ENCODE measurements around the gene ARHGEF4.

ARHGEF4 gene

DNA sequence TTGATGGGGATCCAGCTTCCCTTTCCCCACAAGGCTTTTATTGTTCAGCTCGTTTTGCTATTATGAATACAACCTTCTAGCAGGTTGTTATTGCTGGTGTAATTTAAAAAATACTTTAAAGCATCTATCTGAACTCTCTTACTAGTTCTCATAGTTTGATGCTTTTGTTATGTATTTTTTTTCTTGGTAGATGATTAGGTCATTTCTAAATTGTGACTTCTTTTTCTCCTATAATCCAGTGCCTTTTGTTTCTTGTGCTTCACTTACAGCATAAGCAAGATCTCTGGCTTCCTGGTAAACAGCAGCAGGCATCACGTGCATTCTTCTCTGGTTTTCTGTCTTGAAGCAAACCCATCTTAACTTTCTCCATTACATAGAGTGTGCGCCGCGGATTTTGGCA lies 160.5 kb downstream of the ARHGEF4 start:
- no peaks in the 10 kb centered on the region for H3K36me3 ChIP-seq (ENCODE audit: control insufficient read depth, insufficient read depth, low read length, severe bottlenecking)
- no peak overlapping the region for H3K9ac ChIP-seq (ENCODE audit: low read length)
- no peak overlapping the region for H3K4me3 ChIP-seq (ENCODE audit: low read length)
- H3K9me3 ChIP-seq (ENCODE audit: control insufficient read depth, low read length), result no peaks in the 10 kb centered on the region
- no peaks in the 10 kb centered on the region for H3K4me1 ChIP-seq (ENCODE audit: control insufficient read depth, insufficient read depth, low read length)
- peaks cover 22% of the 10 kb centered on the region for H3K27me3 ChIP-seq (replicated peaks; ENCODE audit: control insufficient read depth, insufficient read depth, low read length)
- no peak for DNase-seq (ENCODE audit: low read depth)

- no peak overlapping the region for H3K4me3 ChIP-seq (ENCODE audit: low read length)
- peaks cover 30% of the 10 kb centered on the region for H3K27me3 ChIP-seq (replicated peaks; ENCODE audit: control insufficient read depth, insufficient read depth, low read length)
- H3K4me1 ChIP-seq (ENCODE audit: control insufficient read depth, insufficient read depth, low read length), result no peaks in the 10 kb centered on the region
- no peaks in the 10 kb centered on the region for H3K9me3 ChIP-seq (ENCODE audit: control insufficient read depth, low read length)
- no peaks in the 10 kb centered on the region for H3K36me3 ChIP-seq (ENCODE audit: control insufficient read depth, insufficient read depth, low read length, severe bottlenecking)
- H3K9ac ChIP-seq (ENCODE audit: low read length), result no peak overlapping the region
- DNase-seq (ENCODE audit: low read depth), result no peak
These were observed 161.8 kb downstream of the ARHGEF4 start for GRCh38 chr2:130998561-130998960.

- Histone ChIP-seq H3K9me3 (ENCODE audit: control insufficient read depth, low read length) (peaks cover 6% of the 10 kb centered on the region), H3K27me3 (replicated peaks; ENCODE audit: control insufficient read depth, insufficient read depth, low read length) (peaks cover 32% of the 10 kb centered on the region), H3K4me1 (ENCODE audit: control insufficient read depth, insufficient read depth, low read length) (no peaks in the 10 kb centered on the region), H3K9ac (ENCODE audit: low read length) (no peak overlapping the region), H3K36me3 (ENCODE audit: control insufficient read depth, insufficient read depth, low read length, severe bottlenecking) (no peaks in the 10 kb centered on the region), H3K4me3 (ENCODE audit: low read length) (no peak overlapping the region)
- DNase-seq (ENCODE audit: low read depth), result no peak
These were observed 167.9 kb downstream of the ARHGEF4 start for GRCh38 chr2:131004446-131005209.

- Histone ChIP-seq H3K9me3 (ENCODE audit: control insufficient read depth, low read length) (peaks cover 6% of the 10 kb centered on the region), H3K36me3 (ENCODE audit: control insufficient read depth, insufficient read depth, low read length, severe bottlenecking) (no peaks in the 10 kb centered on the region), H3K4me3 (ENCODE audit: low read length) (no peak overlapping the region), H3K4me1 (ENCODE audit: control insufficient read depth, insufficient read depth, low read length) (no peaks in the 10 kb centered on the region), H3K27me3 (replicated peaks; ENCODE audit: control insufficient read depth, insufficient read depth, low read length) (peaks cover 40% of the 10 kb centered on the region), H3K9ac (ENCODE audit: low read length) (no peak overlapping the region)
- no peak for DNase-seq (ENCODE audit: low read depth)
These were observed 168.7 kb downstream of the ARHGEF4 start for GRCh38 chr2:131005216-131005935.

GRCh38 chr2:131006561-131006960 lies 169.8 kb downstream of the ARHGEF4 start:
- no peak overlapping the region for H3K9ac ChIP-seq (ENCODE audit: low read length)
- H3K4me3 ChIP-seq (ENCODE audit: low read length), result no peak overlapping the region
- no peak for DNase-seq (ENCODE audit: low read depth)

GRCh38 chr2:131008967-131009366 lies 172.3 kb downstream of the ARHGEF4 start:
- Histone ChIP-seq H3K36me3 (ENCODE audit: control insufficient read depth, insufficient read depth, low read length, severe bottlenecking) (no peaks in the 10 kb centered on the region), H3K4me3 (ENCODE audit: low read length) (no peak overlapping the region), H3K4me1 (ENCODE audit: control insufficient read depth, insufficient read depth, low read length) (no peaks in the 10 kb centered on the region), H3K9me3 (ENCODE audit: control insufficient read depth, low read length) (peaks cover 6% of the 10 kb centered on the region), H3K27me3 (replicated peaks; ENCODE audit: control insufficient read depth, insufficient read depth, low read length) (peaks cover 45% of the 10 kb centered on the region), H3K9ac (ENCODE audit: low read length) (no peak overlapping the region)
- DNase-seq (ENCODE audit: low read depth), result no peak

More at GRCh38 chr2:131006561-131006960, 169.8 kb downstream of the ARHGEF4 start:
- H3K36me3 ChIP-seq (ENCODE audit: control insufficient read depth, insufficient read depth, low read length, severe bottlenecking), result no peaks in the 10 kb centered on the region
- H3K27me3 ChIP-seq (replicated peaks; ENCODE audit: control insufficient read depth, insufficient read depth, low read length), result peaks cover 47% of the 10 kb centered on the region
- H3K9me3 ChIP-seq (ENCODE audit: control insufficient read depth, low read length), result peaks cover 6% of the 10 kb centered on the region
- H3K4me1 ChIP-seq (ENCODE audit: control insufficient read depth, insufficient read depth, low read length), result no peaks in the 10 kb centered on the region

GRCh38 chr2:131009713-131010475 lies 173.2 kb downstream of the ARHGEF4 start:
- Histone ChIP-seq H3K4me3 (ENCODE audit: low read length) (no peak overlapping the region), H3K9ac (ENCODE audit: low read length) (no peak overlapping the region), H3K9me3 (ENCODE audit: control insufficient read depth, low read length) (peaks cover 6% of the 10 kb centered on the region), H3K4me1 (ENCODE audit: control insufficient read depth, insufficient read depth, low read length) (no peaks in the 10 kb centered on the region), H3K36me3 (ENCODE audit: control insufficient read depth, insufficient read depth, low read length, severe bottlenecking) (no peaks in the 10 kb centered on the region), H3K27me3 (replicated peaks; ENCODE audit: control insufficient read depth, insufficient read depth, low read length) (peaks cover 40% of the 10 kb centered on the region)
- DNase-seq (ENCODE audit: low read depth), result no peak

DNA sequence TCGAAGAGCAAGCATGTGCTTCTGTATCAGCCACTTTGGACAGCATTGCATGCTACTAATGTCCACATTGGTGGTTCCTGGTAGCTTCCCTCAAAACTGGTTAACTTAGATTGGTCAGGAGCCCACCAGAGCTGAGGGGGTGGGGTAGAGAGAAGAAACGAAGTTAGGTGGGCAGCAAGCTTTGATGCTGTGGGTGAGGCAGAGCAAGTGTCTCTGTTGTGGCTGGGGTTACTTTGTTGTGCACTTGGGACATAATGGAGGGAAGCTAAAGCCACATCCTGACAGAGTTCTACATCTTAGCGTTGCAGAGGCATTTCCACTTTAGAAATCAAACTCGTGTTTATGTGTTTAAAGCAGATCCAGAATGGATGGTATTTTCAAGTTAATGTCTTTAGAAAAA lies 173.9 kb downstream of the ARHGEF4 start:
- H3K36me3 ChIP-seq (ENCODE audit: control insufficient read depth, insufficient read depth, low read length, severe bottlenecking), result no peaks in the 10 kb centered on the region
- DNase-seq (ENCODE audit: low read depth), result no peak
- H3K9me3 ChIP-seq (ENCODE audit: control insufficient read depth, low read length), result peaks cover 6% of the 10 kb centered on the region
- no peak overlapping the region for H3K9ac ChIP-seq (ENCODE audit: low read length)
- no peak overlapping the region for H3K4me3 ChIP-seq (ENCODE audit: low read length)
- H3K27me3 ChIP-seq (replicated peaks; ENCODE audit: control insufficient read depth, insufficient read depth, low read length), result peaks cover 35% of the 10 kb centered on the region
- no peaks in the 10 kb centered on the region for H3K4me1 ChIP-seq (ENCODE audit: control insufficient read depth, insufficient read depth, low read length)

- no peak for DNase-seq (ENCODE audit: low read depth)
- Histone ChIP-seq H3K4me1 (ENCODE audit: control insufficient read depth, insufficient read depth, low read length) (peaks cover 1% of the 10 kb centered on the region), H3K4me3 (ENCODE audit: low read length) (no peak overlapping the region), H3K36me3 (ENCODE audit: control insufficient read depth, insufficient read depth, low read length, severe bottlenecking) (no peaks in the 10 kb centered on the region), H3K27me3 (replicated peaks; ENCODE audit: control insufficient read depth, insufficient read depth, low read length) (peaks cover 35% of the 10 kb centered on the region), H3K9me3 (ENCODE audit: control insufficient read depth, low read length) (peaks cover 6% of the 10 kb centered on the region), H3K9ac (ENCODE audit: low read length) (no peak overlapping the region)
These were observed 174.8 kb downstream of the ARHGEF4 start for GRCh38 chr2:131011486-131011885.

GRCh38 chr2:131014141-131014540 lies 177.4 kb downstream of the ARHGEF4 start:
- Histone ChIP-seq H3K36me3 (ENCODE audit: control insufficient read depth, insufficient read depth, low read length, severe bottlenecking) (no peaks in the 10 kb centered on the region), H3K27me3 (replicated peaks; ENCODE audit: control insufficient read depth, insufficient read depth, low read length) (peaks cover 33% of the 10 kb centered on the region), H3K4me1 (ENCODE audit: control insufficient read depth, insufficient read depth, low read length) (peaks cover 16% of the 10 kb centered on the region), H3K4me3 (ENCODE audit: low read length) (no peak overlapping the region), H3K9me3 (ENCODE audit: control insufficient read depth, low read length) (no peaks in the 10 kb centered on the region), H3K9ac (ENCODE audit: low read length) (no peak overlapping the region)
- DNase-seq (ENCODE audit: low read depth), result no peak

DNA sequence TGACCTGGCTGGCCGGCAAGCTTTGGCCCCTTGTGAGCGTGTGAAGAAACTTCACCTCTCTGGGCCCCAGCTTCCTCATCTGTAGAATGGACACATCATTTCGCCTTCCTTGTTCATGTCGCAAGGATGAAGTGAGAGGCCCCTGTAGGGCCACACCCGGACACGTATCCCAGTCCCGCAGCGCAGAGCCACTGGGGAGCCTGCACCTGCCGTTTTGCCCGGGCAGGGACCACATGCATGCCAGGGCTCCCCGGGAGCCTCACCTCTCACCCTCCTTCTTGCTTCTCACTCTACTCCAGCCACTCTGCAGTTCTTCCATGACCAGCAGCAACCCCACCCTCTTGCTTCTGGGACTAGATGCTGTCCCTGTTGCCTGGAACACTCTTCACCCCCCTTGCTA lies 179.1 kb downstream of the ARHGEF4 start:
- H3K9ac ChIP-seq (ENCODE audit: low read length), result no peak overlapping the region
- DNase-seq (ENCODE audit: low read depth), result no peak
- peaks cover 17% of the 10 kb centered on the region for H3K27me3 ChIP-seq (replicated peaks; ENCODE audit: control insufficient read depth, insufficient read depth, low read length)
- H3K4me3 ChIP-seq (ENCODE audit: low read length), result no peak overlapping the region
- H3K9me3 ChIP-seq (ENCODE audit: control insufficient read depth, low read length), result no peaks in the 10 kb centered on the region
- H3K4me1 ChIP-seq (ENCODE audit: control insufficient read depth, insufficient read depth, low read length), result peaks cover 16% of the 10 kb centered on the region
- no peaks in the 10 kb centered on the region for H3K36me3 ChIP-seq (ENCODE audit: control insufficient read depth, insufficient read depth, low read length, severe bottlenecking)
